Hematopoietic multipotent progenitor cell treated with erythropoietin and hydrocortisone succinate and interleukin-3 and kit ligand, for 17 days (in vitro differentiated cells): ENCODE measurements around the gene COQ9.
A peak's percentile ranks its signal among the peaks of the same experiment; 100 is the strongest.
"Not testable (repeated sequence)": the region's sequence is repeated elsewhere in the genome, so short reads cannot be mapped to it uniquely, and the experiment has no call there.

Source experiments
- DNase-seq: peaks from one replicate; pipeline ENCODE4 v3.0.0-alpha.2; 2015; ENCODE audit warnings: low spot score

Gene COQ9

DNA sequence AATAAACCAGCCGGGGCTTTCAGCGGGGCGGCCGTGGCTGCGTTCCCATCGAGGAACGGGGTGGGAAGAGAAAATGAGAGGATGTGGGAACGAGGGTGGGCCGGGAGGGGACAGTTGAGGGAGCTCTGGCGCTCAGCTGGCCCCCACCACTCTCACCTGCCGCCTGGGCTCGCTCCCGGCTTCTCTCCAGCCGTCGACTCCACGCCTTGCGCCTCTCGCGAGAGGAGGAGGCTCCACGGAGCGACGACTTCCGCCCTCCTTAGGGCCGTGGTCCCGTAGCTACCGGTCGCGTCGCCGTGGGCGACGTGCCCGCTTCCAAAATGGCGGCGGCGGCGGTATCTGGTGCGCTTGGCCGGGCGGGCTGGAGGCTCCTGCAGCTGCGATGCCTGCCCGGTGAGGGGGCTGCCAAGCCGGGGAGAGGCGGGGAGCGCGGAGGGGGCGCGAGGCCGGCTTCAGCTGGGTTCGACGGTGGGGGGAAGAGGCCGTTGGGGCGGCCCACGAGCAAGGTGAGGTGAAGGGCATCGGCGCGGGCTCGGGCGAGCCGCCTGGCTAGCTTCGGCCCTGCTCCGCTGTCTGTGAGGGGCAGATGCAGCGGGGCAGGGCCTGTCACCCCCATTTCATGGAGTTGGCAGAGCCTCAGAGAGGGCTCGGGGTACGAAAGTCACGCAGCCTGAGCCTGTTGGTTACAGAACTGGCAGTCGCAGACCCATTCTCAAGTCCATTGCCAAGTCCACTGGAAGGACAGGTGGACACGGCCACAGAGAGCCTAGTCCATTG is at the start of gene COQ9, which contains the start of gene CIAPIN1:
Gene COQ9 (plus strand): TSS at position 294 of the 777 bp plus-strand sequence. CDS start 27 bp downstream, at position 321.
Gene CIAPIN1 (minus strand): TSS at position 200 of the 777 bp plus-strand sequence. CDS start 6,457 bp downstream, outside the sequence.
- peak; percentile 92 for DNase-seq

- not testable (repeated sequence) for DNase-seq
Observed at GRCh38 chr16:57397493-57397892, 49.8 kb upstream of the COQ9 start.

- DNase-seq = no peak
Observed at GRCh38 chr16:57401943-57402640, 45.2 kb upstream of the COQ9 start.

DNA sequence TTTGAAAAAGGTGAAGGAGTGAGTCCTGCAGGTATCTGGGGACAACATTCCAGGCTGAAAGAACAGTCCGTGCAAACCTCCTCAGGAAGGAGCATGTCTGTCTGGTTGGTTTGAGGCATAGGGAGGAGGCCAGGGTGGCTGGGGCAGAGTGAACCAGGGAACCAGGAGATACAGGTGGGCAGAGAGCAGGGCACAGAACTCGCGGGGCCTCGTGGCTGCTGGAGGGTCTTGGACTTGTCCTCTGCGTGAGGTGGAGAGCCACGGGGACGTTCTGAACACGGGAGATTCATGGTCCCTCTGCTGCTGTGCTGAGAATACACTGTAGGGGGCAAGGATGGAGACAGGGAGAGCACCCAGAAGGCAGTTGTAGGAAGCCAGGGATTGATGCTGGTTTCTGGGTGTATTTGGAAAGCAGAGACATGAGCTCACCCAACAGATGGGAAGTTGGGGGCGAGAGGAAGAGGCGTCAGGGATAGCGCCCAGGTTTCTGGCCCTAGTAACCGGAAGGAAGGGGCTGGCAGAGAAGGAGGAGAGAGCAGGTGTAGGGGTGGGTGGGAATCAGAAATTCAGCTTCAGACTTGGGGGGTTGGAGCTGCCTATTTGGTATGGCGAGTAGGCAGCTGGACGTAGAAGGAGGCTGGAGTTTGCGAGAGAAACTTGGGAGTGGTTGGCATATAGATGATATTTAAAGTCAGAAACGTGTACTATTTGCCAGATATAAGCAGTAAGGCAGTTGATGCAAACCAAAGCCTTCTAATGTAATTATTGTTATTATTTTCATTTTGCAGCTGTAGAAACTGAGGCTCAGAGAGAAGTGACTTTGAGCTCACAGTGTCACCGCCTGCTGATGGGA is 43.1 kb upstream of the COQ9 start, which contains the start of gene CCL17:
Gene CCL17 (plus strand): TSS at position 803 of the 853 bp plus-strand sequence. CDS start 9,166 bp downstream, outside the sequence.
- DNase-seq = no peak

DNA sequence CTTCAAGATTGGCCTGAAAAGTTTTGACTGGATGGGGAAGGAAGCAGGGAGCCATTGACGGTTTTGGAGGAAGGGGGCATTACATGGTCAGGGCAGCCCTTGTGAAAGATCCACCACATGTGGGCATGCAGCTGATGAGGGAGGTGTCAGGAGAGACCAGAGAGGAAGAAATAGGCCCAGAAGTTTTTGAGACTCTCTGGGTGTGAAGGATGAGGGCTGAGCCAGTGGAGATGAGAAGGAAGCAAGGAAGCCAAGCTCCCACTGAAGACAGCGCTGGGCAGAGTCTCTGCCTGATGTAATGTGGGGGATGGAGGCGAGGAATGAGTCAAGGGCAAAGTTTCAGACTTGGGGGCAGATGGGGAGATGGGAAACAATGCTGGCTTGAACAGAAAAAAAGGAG is 42.2 kb upstream of the COQ9 start:
- no peak for DNase-seq

DNA sequence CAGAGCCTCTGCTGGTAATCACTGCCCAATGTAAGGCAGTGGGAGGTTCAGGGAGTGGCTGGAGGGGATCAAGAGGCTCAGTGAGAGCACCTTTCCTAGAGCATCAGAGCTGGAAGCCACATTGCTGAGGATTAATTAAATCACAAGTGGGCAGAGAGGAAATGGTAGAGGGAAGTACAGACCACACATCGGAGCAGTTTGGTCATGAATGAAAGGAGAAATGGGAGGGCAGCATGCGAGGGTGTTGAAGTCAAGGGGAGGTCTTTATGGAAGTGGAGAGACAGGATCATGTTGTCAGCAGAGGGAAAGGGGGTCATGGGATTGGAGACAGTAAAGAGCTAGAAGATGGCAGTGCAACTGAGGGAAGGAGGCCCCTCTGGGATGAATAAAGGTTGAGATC is 40.4 kb upstream of the COQ9 start:
- no peak for DNase-seq

GRCh38 chr16:57407521-57408353 is 39.5 kb upstream of the COQ9 start:
- no peak for DNase-seq

- DNase-seq = no peak
Observed at GRCh38 chr16:57409065-57409464, 38.2 kb upstream of the COQ9 start.

- DNase-seq = no peak
Observed at GRCh38 chr16:57409870-57410587, 37.2 kb upstream of the COQ9 start.

- DNase-seq = no peak
Observed at GRCh38 chr16:57411362-57411976, 35.8 kb upstream of the COQ9 start.

DNA sequence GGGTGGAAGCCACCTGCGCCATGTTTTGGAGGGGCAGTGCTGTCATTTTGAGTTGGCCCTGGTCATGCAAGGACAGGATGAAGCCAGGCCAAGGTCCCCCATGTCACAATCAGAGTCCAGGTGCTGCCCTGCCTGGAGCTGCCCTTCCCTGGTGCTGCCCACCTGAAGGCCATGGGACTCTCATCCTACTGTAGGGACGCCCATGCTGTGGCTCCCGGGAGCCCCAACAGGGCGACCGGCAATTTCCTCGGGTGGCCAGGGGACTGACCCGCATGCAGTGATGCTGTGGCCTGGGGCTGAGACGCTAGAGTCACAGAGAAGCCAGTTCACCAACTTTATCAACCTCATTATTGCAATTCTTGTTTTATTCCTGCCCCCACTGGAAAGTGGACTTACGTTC is 34.7 kb upstream of the COQ9 start:
- no peak for DNase-seq

DNA sequence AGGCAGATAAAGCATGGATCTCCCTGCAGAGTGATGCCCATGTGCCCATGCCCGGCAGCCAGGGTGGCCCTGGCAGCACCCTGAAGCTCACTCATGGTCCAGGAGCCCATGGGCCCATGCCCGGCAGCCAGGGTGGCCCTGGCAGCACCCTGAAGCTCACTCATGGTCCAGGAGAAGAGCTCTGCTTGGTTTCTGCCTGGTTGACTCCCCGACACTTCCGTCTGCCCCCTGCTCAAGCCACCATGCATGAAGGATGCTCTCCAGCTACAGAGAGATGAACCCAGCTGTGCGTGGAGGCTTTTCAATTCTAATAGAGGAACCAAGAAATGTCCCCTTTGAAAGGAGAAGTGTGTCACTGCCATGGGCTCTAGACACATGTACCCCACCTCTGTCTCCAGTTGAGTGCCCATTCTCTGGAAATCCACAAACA is 34.0 kb upstream of the COQ9 start:
- no peak for DNase-seq

- no peak for DNase-seq
Observed at GRCh38 chr16:57413733-57414132, 33.5 kb upstream of the COQ9 start.

DNA sequence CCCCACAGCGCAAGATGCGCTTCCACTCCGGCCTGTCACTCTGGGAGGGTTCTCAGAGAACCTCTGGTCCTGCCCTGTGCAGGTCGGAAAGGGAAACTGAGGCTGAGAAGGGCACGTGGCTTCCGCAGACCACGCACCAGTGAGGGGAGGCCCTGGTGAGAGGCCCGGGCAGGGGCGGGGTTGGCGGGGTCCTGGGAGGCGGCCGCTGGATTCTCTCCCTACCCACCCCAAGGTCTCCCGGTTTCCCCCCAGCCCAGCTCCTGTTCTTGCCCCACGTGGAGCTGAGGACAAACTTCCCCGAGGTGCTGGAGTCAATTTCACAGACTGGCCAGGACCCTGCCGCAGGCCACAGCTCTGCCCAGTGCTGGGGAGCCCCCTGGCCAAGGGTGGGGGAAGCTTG is 31.2 kb upstream of the COQ9 start:
- no peak for DNase-seq

- no peak for DNase-seq
Observed at GRCh38 chr16:57419506-57419905, 27.8 kb upstream of the COQ9 start.

- DNase-seq = peak; percentile 36
Observed at GRCh38 chr16:57422026-57422944, 25.0 kb upstream of the COQ9 start.

DNA sequence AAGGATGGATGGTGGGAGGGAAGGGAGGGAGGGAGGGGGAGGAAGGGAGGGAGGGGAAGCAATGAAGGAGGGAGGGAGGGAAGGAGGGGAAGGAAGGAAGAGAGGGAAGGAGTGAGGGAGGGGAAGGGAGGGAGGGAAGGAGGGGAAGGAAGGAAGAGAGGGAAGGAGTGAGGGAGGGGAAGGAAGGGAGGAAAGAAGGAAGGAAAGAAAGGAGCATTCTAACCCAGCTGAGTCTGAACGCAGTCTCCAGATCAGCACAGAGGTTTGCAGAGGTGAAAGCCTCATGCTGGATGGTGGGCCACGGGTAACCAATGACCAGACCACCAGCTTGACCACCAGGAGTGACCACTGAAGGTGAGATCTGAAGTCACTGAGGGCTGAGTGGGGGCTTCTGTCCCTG is 24.1 kb upstream of the COQ9 start:
- no peak for DNase-seq

DNA sequence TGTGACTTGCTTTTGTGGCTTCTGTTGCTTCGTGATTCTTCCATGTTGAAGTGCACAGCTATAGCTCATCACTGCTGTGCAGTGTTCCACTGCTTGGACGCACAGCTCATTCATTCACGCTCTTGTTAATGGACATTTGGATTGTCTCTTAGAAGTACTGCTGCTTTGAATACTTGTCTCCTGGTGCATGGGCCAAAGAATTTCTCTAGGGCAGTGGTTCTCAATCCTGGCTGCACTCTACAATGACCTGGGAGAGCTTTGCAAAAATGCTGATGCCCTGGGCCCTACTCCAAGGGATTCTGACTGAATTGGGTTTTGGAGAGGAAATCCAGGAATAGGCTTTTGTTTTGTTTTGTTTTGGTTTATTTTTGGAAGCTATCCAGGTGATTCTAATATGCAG is 22.7 kb upstream of the COQ9 start:
- DNase-seq = no peak

DNA sequence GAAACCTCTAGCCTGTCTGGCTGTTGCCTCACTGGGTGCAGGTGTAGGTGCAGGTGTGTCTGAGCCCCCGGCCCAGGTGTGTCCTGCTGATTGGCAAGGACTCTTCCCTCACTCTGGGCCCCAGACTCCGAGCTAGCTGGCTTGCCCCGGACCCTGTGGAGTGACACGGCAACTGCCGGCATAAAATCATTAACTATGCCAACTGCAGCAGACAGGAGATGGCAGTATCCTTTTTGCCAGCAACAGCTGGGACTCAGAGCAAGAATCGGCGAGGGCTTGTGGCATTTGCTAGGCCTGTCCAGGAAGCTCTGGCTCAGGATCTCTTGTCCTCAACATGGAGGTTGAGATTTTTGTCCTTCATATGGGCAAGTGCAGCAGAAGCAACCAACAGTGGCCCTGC is 20.9 kb upstream of the COQ9 start:
- no peak for DNase-seq
